ENCODE measurements around the gene PRMT3. TPM values are rescaled to one million over a fixed set of nuclear protein-coding genes. Genes with fewer than 3 reads are reported as not detected.

Gene PRMT3
- total RNA-seq, 1 experiment from 2014 or later: 22.6 TPM

DNA sequence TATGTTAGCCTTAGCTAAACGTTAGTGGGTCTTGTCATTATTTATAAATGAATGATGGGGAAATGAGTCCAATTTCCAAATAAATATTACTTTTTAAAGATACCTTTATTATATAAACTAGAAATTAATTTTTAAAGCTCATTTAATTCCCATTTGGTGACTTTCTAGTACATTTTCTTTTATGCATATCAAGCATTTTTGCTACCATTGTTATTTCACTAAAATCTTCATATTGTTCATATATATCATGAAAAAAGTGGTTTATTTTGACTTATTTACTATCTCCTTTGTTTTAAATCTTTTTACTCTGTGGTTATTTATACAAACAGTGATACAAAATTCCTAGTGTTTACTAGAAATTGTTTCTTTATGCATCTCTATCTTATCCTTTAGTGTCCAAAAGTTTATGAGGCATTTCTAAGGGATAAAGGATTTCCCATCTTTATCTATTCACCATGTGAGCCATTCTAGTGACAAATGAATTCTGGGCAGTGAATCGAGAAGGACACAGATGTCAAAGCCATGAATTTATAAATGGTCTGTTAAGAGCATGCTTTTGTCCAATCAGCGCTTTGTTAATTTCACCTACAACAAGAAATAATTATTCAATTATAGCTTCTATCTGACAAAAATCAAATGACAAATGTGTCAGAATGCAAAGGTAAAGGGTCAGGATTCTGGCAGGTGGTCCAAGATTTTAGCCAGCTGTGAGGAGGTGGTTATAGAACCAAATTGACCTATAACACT lies 70.6 kb downstream of the PRMT3 start:
- H3K9me3 Mint-ChIP-seq: no peaks in the 10 kb centered on the region
- H3K4me1 Mint-ChIP-seq: peaks cover 2 to 3% of the 10 kb centered on the region in 2 experiments; a peak in 1 of 4 replicates
- H4K5ac ChIP-seq (ENCODE audit: insufficient read length, low read depth, low read length): no peak overlapping the region
- no peak overlapping the region for H2AFZ ChIP-seq (ENCODE audit: low read length)
- no peak overlapping the region for H2BK5ac ChIP-seq (ENCODE audit: insufficient read length, low read length)
- DNase-seq: no peak
- no peak overlapping the region for H3K9ac ChIP-seq (ENCODE audit: extremely low read depth, insufficient read length, low read length)
- no peaks in the 10 kb centered on the region for H4K20me1 ChIP-seq (ENCODE audit: control insufficient read depth, insufficient read depth, insufficient read length)
- no peaks in the 10 kb centered on the region for H3K9me3 ChIP-seq (ENCODE audit: control insufficient read depth, low read depth, low read length)
- H3K18ac ChIP-seq (ENCODE audit: insufficient read length, low read depth, low read length): no peak overlapping the region
- H3K4ac ChIP-seq (ENCODE audit: low read depth, low read length): no peak overlapping the region
- H3K36me3 Mint-ChIP-seq (ENCODE audit: insufficient read depth in 1 of 3, low read depth in 3 of 3): peaks cover 2 to 5% (median 2%) of the 10 kb centered on the region in 3 experiments; a peak in 4 of 7 replicates
- whole genome bisulfite sequencing (ENCODE audit: extremely low coverage, insufficient read length, low lambda C conversion rate): no CpG with 5 or more reads among the region's 3 CpGs
- H2BK12ac ChIP-seq (ENCODE audit: insufficient read length, low read depth, low read length): no peak overlapping the region
- H2BK20ac ChIP-seq (ENCODE audit: low read depth, low read length, poor library complexity, severe bottlenecking): no peak overlapping the region
- TF ChIP-seq, protein P1, sequence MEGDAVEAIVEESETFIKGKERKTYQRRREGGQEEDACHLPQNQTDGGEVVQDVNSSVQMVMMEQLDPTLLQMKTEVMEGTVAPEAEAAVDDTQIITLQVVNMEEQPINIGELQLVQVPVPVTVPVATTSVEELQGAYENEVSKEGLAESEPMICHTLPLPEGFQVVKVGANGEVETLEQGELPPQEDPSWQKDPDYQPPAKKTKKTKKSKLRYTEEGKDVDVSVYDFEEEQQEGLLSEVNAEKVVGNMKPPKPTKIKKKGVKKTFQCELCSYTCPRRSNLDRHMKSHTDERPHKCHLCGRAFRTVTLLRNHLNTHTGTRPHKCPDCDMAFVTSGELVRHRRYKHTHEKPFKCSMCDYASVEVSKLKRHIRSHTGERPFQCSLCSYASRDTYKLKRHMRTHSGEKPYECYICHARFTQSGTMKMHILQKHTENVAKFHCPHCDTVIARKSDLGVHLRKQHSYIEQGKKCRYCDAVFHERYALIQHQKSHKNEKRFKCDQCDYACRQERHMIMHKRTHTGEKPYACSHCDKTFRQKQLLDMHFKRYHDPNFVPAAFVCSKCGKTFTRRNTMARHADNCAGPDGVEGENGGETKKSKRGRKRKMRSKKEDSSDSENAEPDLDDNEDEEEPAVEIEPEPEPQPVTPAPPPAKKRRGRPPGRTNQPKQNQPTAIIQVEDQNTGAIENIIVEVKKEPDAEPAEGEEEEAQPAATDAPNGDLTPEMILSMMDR (conservative IDR thresholded peaks at IDR 0.05): no peak
- no peak overlapping the region for H4K91ac ChIP-seq (ENCODE audit: insufficient read length, low read depth, low read length)
- H2AK5ac ChIP-seq (ENCODE audit: insufficient read length, low read length): no peak overlapping the region
- no peak overlapping the region for H2BK120ac ChIP-seq (ENCODE audit: low read depth, low read length, poor library complexity, severe bottlenecking)
- H3K79me1 ChIP-seq (ENCODE audit: insufficient read depth, low read depth, low read length, poor library complexity, severe bottlenecking): no peaks in the 10 kb centered on the region
- H3K14ac ChIP-seq (ENCODE audit: insufficient read depth, low read length): no peak overlapping the region
- no peaks in the 10 kb centered on the region for H3K79me2 ChIP-seq (ENCODE audit: insufficient read depth, low read length)
- no peak overlapping the region for H3K23ac ChIP-seq (ENCODE audit: insufficient read length, low read depth, low read length)
- H3K4me1 ChIP-seq (ENCODE audit: insufficient read depth, low read length): no peaks in the 10 kb centered on the region
- no peak overlapping the region for H3K27ac Mint-ChIP-seq
- no peak overlapping the region for H3K27ac ChIP-seq (ENCODE audit: insufficient read length, low read depth, low read length)
- no peaks in the 10 kb centered on the region for H3K23me2 ChIP-seq (ENCODE audit: insufficient read length, low read depth, low read length, poor library complexity, severe bottlenecking)
- no peaks in the 10 kb centered on the region for H3K27me3 Mint-ChIP-seq (ENCODE audit: low read depth)
- H3K4me2 ChIP-seq (ENCODE audit: insufficient read depth, insufficient read length, low read length): no peak overlapping the region
- no peak overlapping the region for H3T11ph ChIP-seq (ENCODE audit: low read length)
- no peaks in the 10 kb centered on the region for H3K27me3 ChIP-seq (ENCODE audit: insufficient read depth, low read length)
- no peak overlapping the region for H3K56ac ChIP-seq (ENCODE audit: insufficient read length, low read depth, low read length)
- no peak overlapping the region for H2BK15ac ChIP-seq (ENCODE audit: low read depth, low read length)
- H4K8ac ChIP-seq (replicated peaks; ENCODE audit: insufficient read length, low read depth, low read length): no peak overlapping the region
- no peak overlapping the region for H3K4me3 Mint-ChIP-seq
